8988T (cell line): ENCODE measurements around the gene DPEP3.
"Not testable (repeated sequence)": the region's sequence is repeated elsewhere in the genome, so short reads cannot be mapped to it uniquely, and the experiment has no call there.

Source experiments
- DNase-seq: peaks from one replicate; pipeline ENCODE4 v3.0.0; 2011

DPEP3 gene

GRCh38 chr16:67979955-67980678, at the start of gene DPEP3:
TSS of gene DPEP3 (minus strand) at chr16:67980499. CDS start at chr16:67980380, 119 bp downstream.
- DNase-seq: no peak

GRCh38 chr16:68028996-68029395, 48.7 kb upstream of the DPEP3 start:
- DNase-seq: no peak

GRCh38 chr16:68022728-68023537, 42.6 kb upstream of the DPEP3 start, which contains the start of the genes DDX28 and DUS2:
TSS of gene DDX28 (minus strand) at chr16:68023232. CDS start at chr16:68023202, 30 bp downstream.
TSS of gene DUS2 (plus strand) at chr16:68023284. CDS start at chr16:68038024, 14,740 bp downstream.
- DNase-seq: peak; percentile 78

GRCh38 chr16:68022278-68022727, 42.0 kb upstream of the DPEP3 start:
- no peak for DNase-seq

- no peak for DNase-seq
Observed at GRCh38 chr16:68021490-68021889, 41.2 kb upstream of the DPEP3 start.

- DNase-seq: no peak
Observed at GRCh38 chr16:68019167-68019680, 38.9 kb upstream of the DPEP3 start.

- no peak for DNase-seq
Observed at GRCh38 chr16:68015681-68016080, 35.4 kb upstream of the DPEP3 start, which contains the start of gene DPEP2NB. TSS of gene DPEP2NB (minus strand) at chr16:68015911. CDS start at chr16:68015770, 141 bp downstream.

- DNase-seq: no peak
Observed at GRCh38 chr16:68013440-68013839, 33.1 kb upstream of the DPEP3 start.

GRCh38 chr16:68009872-68010271, 29.6 kb upstream of the DPEP3 start:
- not testable (repeated sequence) for DNase-seq

- no peak for DNase-seq
Observed at GRCh38 chr16:68009157-68009735, 28.9 kb upstream of the DPEP3 start.

GRCh38 chr16:68005786-68006286, 25.5 kb upstream of the DPEP3 start:
- DNase-seq: no peak

- DNase-seq: no peak
Observed at GRCh38 chr16:68005211-68005610, 24.9 kb upstream of the DPEP3 start.

GRCh38 chr16:68003031-68003430, 22.7 kb upstream of the DPEP3 start:
- DNase-seq: no peak

- no peak for DNase-seq
Observed at GRCh38 chr16:68000450-68000849, 20.2 kb upstream of the DPEP3 start.

GRCh38 chr16:67999985-68000384, 19.7 kb upstream of the DPEP3 start:
- no peak for DNase-seq

- DNase-seq: not testable (repeated sequence)
Observed at GRCh38 chr16:67998779-67999688, 18.7 kb upstream of the DPEP3 start, which contains the start of gene DPEP2. TSS of gene DPEP2 (minus strand) at chr16:67999484. CDS start at chr16:67993212, 6,272 bp downstream.

GRCh38 chr16:67998231-67998778, 18.0 kb upstream of the DPEP3 start:
- DNase-seq: not testable (repeated sequence)

GRCh38 chr16:67996666-67997065, 16.4 kb upstream of the DPEP3 start:
- DNase-seq: peak; percentile 23

GRCh38 chr16:67995423-67995822, 15.1 kb upstream of the DPEP3 start:
- DNase-seq: no peak

- DNase-seq: not testable (repeated sequence)
Observed at GRCh38 chr16:67994040-67994408, 13.7 kb upstream of the DPEP3 start.
